ENCODE data around the gene PPP2R2D.

DNA sequence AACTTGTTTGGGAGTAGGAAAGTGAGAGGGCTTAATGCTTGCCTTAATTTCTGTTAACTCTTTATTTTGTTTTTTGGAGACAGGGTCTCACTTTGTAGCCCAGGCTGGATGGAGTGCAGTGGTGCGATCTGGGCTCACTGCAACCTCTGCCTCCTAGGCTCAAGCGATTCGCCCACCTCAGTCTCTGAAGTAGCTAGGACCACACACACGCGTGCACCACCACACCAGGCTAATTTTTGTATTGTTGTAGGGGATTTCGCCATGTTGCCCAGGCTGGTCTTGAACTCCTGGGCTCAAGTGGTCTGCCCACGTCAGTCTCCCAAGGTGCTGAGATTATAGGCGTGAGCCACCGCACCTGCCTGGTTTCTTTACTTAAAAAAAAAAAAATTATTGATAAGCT is 1.9 kb downstream of the PPP2R2D start:
- TF ChIP-seq POLR2A (IDR thresholded peaks at IDR 0.05) (no peak), CTCF (IDR thresholded peaks at IDR 0.05) (no peak)
